SK-N-SH (cell line): Measurements from ENCODE around the gene SEPTIN2. TPM values are rescaled to one million over a fixed set of nuclear protein-coding genes. Genes with fewer than 3 reads are reported as not detected.

ENCODE experiments used
- CTCF ChIA-PET: fragments of 300-600, 350-600 bp; formaldehyde crosslinking; extraction: SDS; loops from one replicate; lab custom pipeline; 2021; lab: Yijun Ruan, JAX
- POLR2A ChIA-PET: fragments of 350-600 bp; sonication (Branson Sonifier 250); formaldehyde crosslinking; extraction: SDS; loops from one replicate; lab custom pipeline; 2020; ENCODE audit warnings: antibody characterized with exemption, inconsistent platforms; lab: Yijun Ruan, JAX
- DNase-seq: peaks from one replicate; pipeline ENCODE4 v3.0.0; 2012
- H2AFZ ChIP-seq: fragments of 200-600 bp; sonication (generic); 2 replicates; pipeline ENCODE4 v1.8.1; 2016; ENCODE audit warnings: antibody characterized with exemption, mild to moderate bottlenecking, low read depth
- H3F3A ChIP-seq: fragments of 200-600 bp; sonication (generic); replicated peaks from 2 replicates; pipeline ENCODE3; 2016; ENCODE audit warnings: antibody characterized with exemption, mild to moderate bottlenecking; ENCODE audit not compliant: insufficient read depth
- H3K27ac ChIP-seq, 2 experiments: fragments of 200-500 bp in 1 of 2; fragments of 200-600 bp in 1 of 2; sonication (Bioruptor generic) in 1 of 2; sonication (generic), shearing (Covaris generic) in 1 of 2; 2 replicates each; pipeline versions ENCODE4 v1.5.1 to v1.6.1; 2014 to 2016; ENCODE audit warnings: low read depth in 2 of 2, inconsistent platforms in 1 of 2, low read length in 1 of 2, mild to moderate bottlenecking in 1 of 2, mixed read lengths in 1 of 2
- H3K27me3 ChIP-seq: fragments of 200-600 bp; sonication (generic), shearing (Covaris generic); 2 replicates; pipeline ENCODE4 v1.6.1; 2016; ENCODE audit warnings: mixed run types; ENCODE audit not compliant: insufficient read depth
- H3K36me3 ChIP-seq, 2 experiments: fragments of 200-500 bp in 1 of 2; fragments of 200-600 bp in 1 of 2; sonication (Bioruptor generic) in 1 of 2; sonication (generic) in 1 of 2; replicated peaks in 1 of 2; 2 replicates each; pipeline versions ENCODE3 to v1.5.1; 2014 to 2016; ENCODE audit warnings: low read length in 1 of 2, mild to moderate bottlenecking in 1 of 2; ENCODE audit not compliant: insufficient read depth in 2 of 2, control insufficient read depth in 1 of 2
- H3K4me1 ChIP-seq, 2 experiments: fragments of 200-500 bp in 1 of 2; fragments of 200-600 bp in 1 of 2; sonication (Bioruptor generic) in 1 of 2; sonication (generic), shearing (Covaris generic) in 1 of 2; 2 replicates each; pipeline versions ENCODE4 v1.5.1 to v1.6.1; 2014 to 2016; ENCODE audit warnings: low read depth in 1 of 2, low read length in 1 of 2, mixed run types in 1 of 2; ENCODE audit not compliant: insufficient read depth in 2 of 2, control insufficient read depth in 1 of 2
- H3K4me2 ChIP-seq: fragments of 200-600 bp; sonication (generic), shearing (Covaris generic); 2 replicates; pipeline ENCODE4 v1.6.1; 2017; ENCODE audit warnings: mixed run types
- H3K4me3 ChIP-seq, 2 experiments: fragments of 200-500 bp in 1 of 2; fragments of 200-600 bp in 1 of 2; sonication (Bioruptor generic) in 1 of 2; sonication (generic), shearing (Covaris generic) in 1 of 2; 2 replicates each; pipeline versions ENCODE4 v1.5.1 to v1.8.1; 2014 to 2016; ENCODE audit warnings: low read depth in 2 of 2, inconsistent platforms in 1 of 2, low read length in 1 of 2, mild to moderate bottlenecking in 1 of 2, mixed read lengths in 1 of 2, moderate library complexity in 1 of 2
- H3K79me2 ChIP-seq: fragments of 200-600 bp; sonication (generic); 2 replicates; pipeline ENCODE4 v1.8.1; 2017; ENCODE audit warnings: mild to moderate bottlenecking; ENCODE audit not compliant: insufficient read depth
- H3K9ac ChIP-seq: fragments of 200-600 bp; sonication (generic); 2 replicates; pipeline ENCODE4 v1.6.1; 2017; ENCODE audit warnings: mixed run types
- H3K9me2 ChIP-seq: fragments of 200-600 bp; sonication (generic); 2 replicates; pipeline ENCODE4 v1.6.1; 2017; ENCODE audit warnings: mixed run types
- H3K9me3 ChIP-seq: fragments of 200-600 bp; sonication (generic); 2 replicates; pipeline ENCODE4 v1.6.1; 2017; ENCODE audit warnings: mixed run types, mild to moderate bottlenecking, moderate library complexity
- H4K20me1 ChIP-seq: fragments of 200-600 bp; sonication (generic); 2 replicates; pipeline ENCODE4 v1.6.1; 2017; ENCODE audit warnings: mild to moderate bottlenecking, mixed run types; ENCODE audit not compliant: insufficient read depth
- CHD2 ChIP-seq: fragments of 150-350 bp; IDR thresholded peaks from 2 replicates; pipeline ENCODE4 v1.6.1; 2018; ENCODE audit warnings: low read length; ENCODE audit not compliant: partially characterized antibody
- FOXM1 ChIP-seq: IDR thresholded peaks from 2 replicates; pipeline ENCODE4 v1.4.0; 2012; ENCODE audit warnings: low read depth, mild to moderate bottlenecking
- MEF2A ChIP-seq: IDR thresholded peaks from 2 replicates; pipeline ENCODE4 v1.4.0; 2012; ENCODE audit warnings: low read depth, borderline replicate concordance
- POLR2AphosphoS5 ChIP-seq: IDR thresholded peaks from 2 replicates; pipeline ENCODE4 v1.6.1; 2012; ENCODE audit warnings: low read depth, low read length
- RCOR1 ChIP-seq: fragments of 150-350 bp; IDR thresholded peaks from 2 replicates; pipeline ENCODE4 v1.6.1; 2017; ENCODE audit warnings: antibody characterized with exemption, low read length
- REST ChIP-seq: IDR thresholded peaks from 2 replicates; pipeline ENCODE4 v1.6.1; 2012; ENCODE audit warnings: mild to moderate bottlenecking, low read depth, low read length, moderate library complexity
- RFX5 ChIP-seq: IDR thresholded peaks from 2 replicates; pipeline ENCODE4 v1.6.1; 2012; ENCODE audit warnings: mild to moderate bottlenecking, improper control_type of control experiment, low read length
- RXRA ChIP-seq: IDR thresholded peaks from 2 replicates; pipeline ENCODE4 v1.4.0; 2012; ENCODE audit warnings: low read depth, mild to moderate bottlenecking, borderline replicate concordance
- SMC3 ChIP-seq: IDR thresholded peaks from 2 replicates; pipeline ENCODE4 v1.6.1; 2012; ENCODE audit warnings: low read depth, low read length, improper control_type of control experiment
- TAF1 ChIP-seq: IDR thresholded peaks from 2 replicates; pipeline ENCODE4 v1.6.1; 2012; ENCODE audit warnings: low read depth, mild to moderate bottlenecking, low read length, moderate library complexity, borderline replicate concordance
- TCF12 ChIP-seq: IDR thresholded peaks from 2 replicates; pipeline ENCODE4 v1.4.0; 2012
- TEAD4 ChIP-seq: IDR thresholded peaks from 2 replicates; pipeline ENCODE4 v1.4.0; 2012; ENCODE audit warnings: mild to moderate bottlenecking, borderline replicate concordance; ENCODE audit not compliant: insufficient read depth
- USF1 ChIP-seq: IDR thresholded peaks from 2 replicates; pipeline ENCODE4 v1.4.0; 2012; ENCODE audit warnings: low read depth, borderline replicate concordance
- WGBS: methylation state at CpG from one replicate; pipeline ENCODE4 v1.1.6; 2017; ENCODE audit warnings: low lambda C conversion rate; 5-methylcytosine and 5-hydroxymethylcytosine counted together
- polyA plus RNA-seq, 3 experiments: library from polyadenylated mRNA; depleted of rRNA; stranded (reverse); fragments of >200 nt; gene quantifications; 2 replicates each; pipeline ENCODE4 v1.2.3, GENCODE V29; 2012

The SEPTIN2 gene
- polyA plus RNA-seq, 1 of the 3 experiments (the other 2 are of a cell fraction) = 226 TPM

GRCh38 chr2:241357531-241357930, 41.8 kb downstream of the SEPTIN2 start:
- no peak for DNase-seq
- ChIA-PET POLR2A (no interaction called here), CTCF (no interaction called here)
- Histone ChIP-seq H3K4me3 (peak overlapping the region; percentile 73 to 97; a peak in 3 of 4 replicates), H3K79me2 (peaks cover 61% of the 10 kb centered on the region), H3K9me2 (no peaks in the 10 kb centered on the region)
- WGBS = 93% methylated on average over 3 of the region's 3 CpGs
- TF ChIP-seq RXRA = no peak
- TF ChIP-seq USF1 = no peak
- TF ChIP-seq CHD2 = no peak
- TF ChIP-seq RCOR1 = no peak
- no peak for TF ChIP-seq TAF1
- TF ChIP-seq REST = no peak
- no peak for TF ChIP-seq MEF2A
- TF ChIP-seq TEAD4 = no peak
- TF ChIP-seq SMC3 = no peak
- no peak for TF ChIP-seq FOXM1
- no peak for TF ChIP-seq RFX5
- TF ChIP-seq, all 33 proteins: peak for 0
- H3K36me3 ChIP-seq = peaks cover 15 to 26% of the 10 kb centered on the region in 2 experiments
- H3K4me1 ChIP-seq = peaks cover 0 to 13% of the 10 kb centered on the region in 2 experiments; a peak in 3 of 4 replicates
- H3F3A ChIP-seq = peaks cover 28% of the 10 kb centered on the region
- no peak overlapping the region for H3K27ac ChIP-seq
- H3K9ac ChIP-seq = no peak overlapping the region
- no peaks in the 10 kb centered on the region for H3K9me3 ChIP-seq
- H3K4me2 ChIP-seq = peak overlapping the region; percentile 78
- no peaks in the 10 kb centered on the region for H3K27me3 ChIP-seq
- no peak overlapping the region for H2AFZ ChIP-seq
- peaks cover 46% of the 10 kb centered on the region for H4K20me1 ChIP-seq

GRCh38 chr2:241358470-241358869, 42.7 kb downstream of the SEPTIN2 start:
- peaks cover 46% of the 10 kb centered on the region for H4K20me1 ChIP-seq
- H2AFZ ChIP-seq = no peak overlapping the region
- CTCF ChIA-PET = interaction anchor here (0.8 to 2.3 kb wide), 3 partner anchors 10 to 520 kb away, joined by 3 to 8 read pairs (median 4); no protein-coding TSS in a partner anchor
- peaks cover 70% of the 10 kb centered on the region for H3K79me2 ChIP-seq
- TF ChIP-seq RFX5 (no peak), CHD2 (no peak), POLR2AphosphoS5 (no peak), TCF12 (no peak)
- peaks cover 8 to 17% of the 10 kb centered on the region in 2 experiments for H3K36me3 ChIP-seq
- no peaks in the 10 kb centered on the region for H3K27me3 ChIP-seq
- H3K4me2 ChIP-seq = no peak overlapping the region
- 95% methylated on average over 5 of the region's 5 CpGs for WGBS
- DNase-seq = no peak
- no peak overlapping the region for H3K27ac ChIP-seq
- H3K4me3 ChIP-seq = no peak overlapping the region
- POLR2A ChIA-PET = no interaction called here
- peaks cover 18% of the 10 kb centered on the region for H3F3A ChIP-seq
- H3K4me1 ChIP-seq = peaks cover 0 to 13% of the 10 kb centered on the region in 2 experiments; a peak in 3 of 4 replicates
- H3K9ac ChIP-seq = no peak overlapping the region
- H3K9me2 ChIP-seq = no peaks in the 10 kb centered on the region
- no peaks in the 10 kb centered on the region for H3K9me3 ChIP-seq
